Activated gamma-delta T cell treated with Interleukin-2 at 50 U/mL for 16 hours (primary cell): ENCODE data around the gene HIVEP3.

Experiments used
- DNase-seq: peaks from one replicate; pipeline ENCODE4 v3.0.0-alpha.2; 2020

HIVEP3 gene

DNA sequence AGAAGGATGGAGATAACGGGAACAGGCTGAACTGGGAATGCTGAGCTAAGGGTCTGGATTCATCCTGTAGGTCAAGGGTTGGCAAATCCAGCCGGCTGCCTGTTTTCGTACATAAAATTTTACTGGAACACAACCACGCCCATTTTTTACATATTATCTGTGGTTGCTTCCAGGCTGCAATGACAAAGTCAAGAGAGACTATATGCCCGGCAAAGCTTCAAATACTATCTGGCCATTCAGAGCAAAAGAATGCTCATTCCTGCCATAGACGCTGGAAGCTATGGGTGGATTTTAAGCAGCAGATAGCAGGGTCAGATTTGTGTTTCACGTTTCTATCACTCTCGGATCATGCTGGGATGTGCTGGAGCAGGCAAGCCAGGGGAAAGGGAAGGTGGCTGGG is 296.3 kb downstream of the HIVEP3 start:
- DNase-seq = no peak

- DNase-seq = no peak
These were observed 296.9 kb downstream of the HIVEP3 start for GRCh38 chr1:41621791-41622190.

DNA sequence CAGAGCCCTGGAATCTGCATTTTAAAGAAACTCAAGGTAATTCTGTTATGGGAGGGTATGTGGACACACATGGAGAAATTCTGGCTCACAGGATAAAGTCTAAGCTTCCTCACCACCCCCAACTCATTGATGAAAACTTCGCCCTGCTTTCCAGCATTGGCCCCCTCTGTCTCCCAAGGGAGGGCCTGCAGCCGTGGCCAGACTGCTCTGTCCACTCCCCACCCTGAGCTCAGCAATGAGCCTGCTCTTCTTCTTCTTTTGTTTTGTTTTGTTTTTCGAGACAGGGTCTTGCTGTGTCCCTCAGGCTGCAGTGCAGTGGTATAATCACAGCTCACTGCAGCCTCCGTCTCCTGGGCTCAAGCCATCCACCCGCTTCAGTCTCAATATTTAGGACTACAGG is 297.5 kb downstream of the HIVEP3 start:
- no peak for DNase-seq

GRCh38 chr1:41620365-41621169 is 298.2 kb downstream of the HIVEP3 start:
- DNase-seq = no peak

- no peak for DNase-seq
These were observed 299.0 kb downstream of the HIVEP3 start for GRCh38 chr1:41619511-41620364.

- no peak for DNase-seq
These were observed 299.9 kb downstream of the HIVEP3 start for GRCh38 chr1:41618871-41619270.

GRCh38 chr1:41618066-41618825 is 300.5 kb downstream of the HIVEP3 start:
- no peak for DNase-seq

- no peak for DNase-seq
These were observed 301.4 kb downstream of the HIVEP3 start for GRCh38 chr1:41617336-41617735.

DNA sequence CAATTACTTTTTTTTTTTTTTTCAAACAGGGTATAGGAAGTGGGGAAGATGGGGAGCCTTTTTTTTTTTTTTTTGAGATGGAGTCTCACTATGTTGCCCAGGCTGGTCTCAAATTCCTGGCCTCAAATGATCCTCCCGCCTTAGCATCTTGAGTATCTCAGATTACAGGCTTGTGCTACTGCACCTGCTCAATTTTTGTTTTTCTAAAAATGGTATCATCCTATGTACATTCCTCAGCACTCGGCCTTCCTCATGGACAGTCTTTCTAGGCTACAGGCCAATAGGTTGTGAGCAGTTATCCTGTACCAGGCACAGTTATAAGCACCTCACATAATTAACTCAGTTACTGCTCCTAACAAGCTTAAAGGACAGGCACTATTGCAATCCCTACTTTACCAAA is 302.2 kb downstream of the HIVEP3 start:
- DNase-seq = no peak

DNA sequence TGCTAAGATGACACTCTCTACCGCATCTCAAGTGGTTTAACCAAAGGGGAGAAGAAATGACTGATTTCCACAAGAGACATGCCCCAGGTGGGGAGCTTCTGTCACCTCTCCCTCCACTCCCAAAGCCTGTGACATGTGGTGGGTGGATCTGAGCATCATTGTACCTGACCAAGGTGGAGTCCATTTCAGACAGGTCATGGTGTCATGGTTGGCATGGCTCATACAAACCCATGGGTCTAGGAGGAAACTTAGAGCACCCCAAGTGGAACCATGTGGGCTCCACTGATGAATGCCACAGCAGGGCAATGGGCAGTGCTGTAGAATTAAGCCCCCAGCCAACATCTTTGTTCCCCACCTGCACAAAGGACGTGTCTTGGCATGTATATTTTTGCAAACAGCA is 302.7 kb downstream of the HIVEP3 start:
- DNase-seq = no peak

- DNase-seq = no peak
These were observed 303.4 kb downstream of the HIVEP3 start for GRCh38 chr1:41615316-41615715.

GRCh38 chr1:41614818-41615217 is 303.9 kb downstream of the HIVEP3 start:
- no peak for DNase-seq

- DNase-seq = no peak
These were observed 304.8 kb downstream of the HIVEP3 start for GRCh38 chr1:41613689-41614574.

- DNase-seq = no peak
These were observed 305.8 kb downstream of the HIVEP3 start for GRCh38 chr1:41612953-41613352.

GRCh38 chr1:41611932-41612450 is 306.7 kb downstream of the HIVEP3 start:
- DNase-seq = no peak

- no peak for DNase-seq
These were observed 307.4 kb downstream of the HIVEP3 start for GRCh38 chr1:41611068-41611931.

GRCh38 chr1:41610361-41610760 is 308.4 kb downstream of the HIVEP3 start:
- DNase-seq = no peak

DNA sequence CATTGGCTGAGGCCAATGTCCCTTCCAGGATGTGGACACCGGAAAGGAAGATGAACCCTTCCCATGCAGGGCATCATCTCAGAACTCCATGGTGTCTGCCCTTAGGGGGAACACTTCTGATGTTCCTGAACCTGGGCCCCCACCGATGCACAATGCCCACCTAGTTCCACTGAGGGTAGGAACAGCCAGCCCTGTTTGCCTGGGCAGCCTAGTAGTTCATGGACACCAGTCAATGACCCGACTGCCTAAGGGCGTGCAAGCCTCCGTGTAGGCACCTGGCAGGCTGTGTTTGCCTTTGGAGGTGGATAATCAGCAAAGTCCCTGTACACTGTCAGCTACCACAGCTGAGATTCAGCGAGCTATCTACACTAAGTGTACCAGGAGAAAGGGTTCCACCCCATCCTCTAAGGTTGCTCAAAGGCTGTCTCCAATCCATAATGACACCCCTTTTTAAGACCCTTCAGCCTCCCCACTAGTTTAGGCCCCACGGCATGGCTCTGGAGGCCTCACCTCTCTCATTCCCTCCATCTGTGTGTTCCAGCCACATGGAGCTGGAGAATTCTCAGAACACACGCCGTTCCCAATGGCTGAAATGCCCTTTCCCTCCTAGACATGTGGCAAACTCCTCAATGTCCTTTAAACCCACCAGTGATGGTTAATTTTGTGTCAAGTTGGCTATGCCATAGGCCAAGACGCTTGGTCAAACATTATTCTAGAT is 309.4 kb downstream of the HIVEP3 start:
- DNase-seq = no peak

- DNase-seq = no peak
These were observed 310.5 kb downstream of the HIVEP3 start for GRCh38 chr1:41608211-41608610.

- DNase-seq = no peak
These were observed 310.9 kb downstream of the HIVEP3 start for GRCh38 chr1:41607808-41608207.
